AG04450 (cell line): ENCODE measurements around the gene OSBPL3. TPM values are rescaled to one million over a fixed set of nuclear protein-coding genes. Genes with fewer than 3 reads are reported as not detected.
A peak's percentile ranks its signal among the peaks of the same experiment; 100 is the strongest.

Experiments used
- CTCF ChIA-PET: fragments of 300-600, 350-600 bp; formaldehyde crosslinking; extraction: SDS; loops from one replicate; lab custom pipeline; 2022; ENCODE audit warnings: antibody characterized with exemption, inconsistent platforms; lab: Charles Lee
- POLR2A ChIA-PET: fragments of 350-600 bp; formaldehyde crosslinking; extraction: SDS; loops from one replicate; lab custom pipeline; 2021; ENCODE audit warnings: antibody characterized with exemption, inconsistent platforms; lab: Yijun Ruan, JAX
- DNase-seq: peaks from one replicate; pipeline ENCODE4 v3.0.0-alpha.2; 2011; ENCODE audit warnings: low read depth, low spot score
- H3K27ac ChIP-seq: one replicate; pipeline ENCODE4 v1.5.1; 2012; ENCODE audit warnings: low read depth, low read length, control low read depth
- H3K27me3 ChIP-seq: one replicate; pipeline ENCODE4 v1.6.0; 2012; ENCODE audit warnings: low read length; ENCODE audit not compliant: control insufficient read depth, insufficient read depth
- H3K4me3 ChIP-seq: 2 replicates; pipeline ENCODE4 v1.5.1; 2011; ENCODE audit warnings: mild to moderate bottlenecking, low read depth, low read length, control low read depth
- H3K9me3 ChIP-seq: 2 replicates; pipeline ENCODE4 v1.5.1; 2012; ENCODE audit warnings: low read length; ENCODE audit not compliant: control insufficient read depth, insufficient read depth
- polyA plus RNA-seq: library from polyadenylated mRNA; depleted of rRNA; stranded (reverse); fragments of >200 nt; gene quantifications from 2 replicates; pipeline ENCODE4 v1.2.3, GENCODE V29; 2011
- TF ChIP-seq, protein P1 (sequence below): IDR thresholded peaks from 2 replicates; pipeline ENCODE4 v1.5.1; 2011; ENCODE audit warnings: low read depth, low read length, control low read depth, inconsistent platforms

The OSBPL3 gene
- polyA plus RNA-seq, 1 experiment: 37.8 TPM

- TF ChIP-seq, protein P1, sequence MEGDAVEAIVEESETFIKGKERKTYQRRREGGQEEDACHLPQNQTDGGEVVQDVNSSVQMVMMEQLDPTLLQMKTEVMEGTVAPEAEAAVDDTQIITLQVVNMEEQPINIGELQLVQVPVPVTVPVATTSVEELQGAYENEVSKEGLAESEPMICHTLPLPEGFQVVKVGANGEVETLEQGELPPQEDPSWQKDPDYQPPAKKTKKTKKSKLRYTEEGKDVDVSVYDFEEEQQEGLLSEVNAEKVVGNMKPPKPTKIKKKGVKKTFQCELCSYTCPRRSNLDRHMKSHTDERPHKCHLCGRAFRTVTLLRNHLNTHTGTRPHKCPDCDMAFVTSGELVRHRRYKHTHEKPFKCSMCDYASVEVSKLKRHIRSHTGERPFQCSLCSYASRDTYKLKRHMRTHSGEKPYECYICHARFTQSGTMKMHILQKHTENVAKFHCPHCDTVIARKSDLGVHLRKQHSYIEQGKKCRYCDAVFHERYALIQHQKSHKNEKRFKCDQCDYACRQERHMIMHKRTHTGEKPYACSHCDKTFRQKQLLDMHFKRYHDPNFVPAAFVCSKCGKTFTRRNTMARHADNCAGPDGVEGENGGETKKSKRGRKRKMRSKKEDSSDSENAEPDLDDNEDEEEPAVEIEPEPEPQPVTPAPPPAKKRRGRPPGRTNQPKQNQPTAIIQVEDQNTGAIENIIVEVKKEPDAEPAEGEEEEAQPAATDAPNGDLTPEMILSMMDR: no peak
- H3K27me3 ChIP-seq: no peaks in the 10 kb centered on the region
- ChIA-PET CTCF (interaction anchor here (1.5 to 2.4 kb wide), 3 partner anchors 11 to 265 kb away, joined by 3 to 10 read pairs (median 9); no protein-coding TSS in a partner anchor), POLR2A (interaction anchor here (0.6 kb wide), 1 partner anchor 15 kb away, joined by 3 read pairs; no protein-coding TSS in a partner anchor)
- H3K27ac ChIP-seq: no peak overlapping the region
- no peak overlapping the region for H3K4me3 ChIP-seq
- no peak for DNase-seq
- H3K9me3 ChIP-seq: peaks cover 3% of the 10 kb centered on the region; the same call in 1 of the 2 replicates
These were observed 146.4 kb downstream of the OSBPL3 start for GRCh38 chr7:24833549-24833948.

DNA sequence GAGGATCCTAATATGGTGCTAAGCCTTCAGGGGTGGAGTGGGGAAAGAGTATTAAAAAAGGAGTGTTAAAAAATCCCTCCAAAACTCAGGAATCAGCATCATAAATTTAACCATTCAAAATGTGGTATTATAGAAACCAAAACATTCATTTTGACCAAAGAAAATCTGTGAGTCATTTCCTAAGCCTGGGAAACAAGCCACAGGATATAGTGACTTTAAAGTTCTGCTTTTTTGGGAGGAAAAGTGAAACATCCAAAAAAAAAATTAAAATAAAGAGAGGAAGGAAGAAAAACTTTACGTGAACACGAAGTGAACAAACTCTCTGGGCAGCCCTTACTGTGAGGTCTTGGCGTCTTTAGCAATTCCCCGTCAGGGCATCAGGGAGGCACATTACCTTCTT is 148.7 kb downstream of the OSBPL3 start:
- CTCF ChIA-PET: interaction anchor here (0.6 to 1.6 kb wide), 5 partner anchors 10 to 267 kb away, joined by 3 to 9 read pairs (median 3); no protein-coding TSS in a partner anchor
- Histone ChIP-seq H3K27me3 (no peaks in the 10 kb centered on the region), H3K9me3 (peaks cover 3% of the 10 kb centered on the region; the same call in 1 of the 2 replicates), H3K4me3 (no peak overlapping the region), H3K27ac (peak overlapping the region; percentile 54)
- POLR2A ChIA-PET: no interaction called here
- DNase-seq: no peak
- TF ChIP-seq, protein P1: no peak

GRCh38 chr7:24830440-24831050 is 149.4 kb downstream of the OSBPL3 start:
- POLR2A ChIA-PET: no interaction called here
- no peak for DNase-seq
- Histone ChIP-seq H3K9me3 (peaks cover 3% of the 10 kb centered on the region; the same call in 1 of the 2 replicates), H3K27me3 (no peaks in the 10 kb centered on the region), H3K4me3 (no peak overlapping the region), H3K27ac (no peak overlapping the region)
- TF ChIP-seq, protein P1: no peak
- CTCF ChIA-PET: interaction anchor here (1.1 to 2.1 kb wide), 5 partner anchors 18 to 267 kb away, joined by 3 to 12 read pairs (median 4); no protein-coding TSS in a partner anchor

DNA sequence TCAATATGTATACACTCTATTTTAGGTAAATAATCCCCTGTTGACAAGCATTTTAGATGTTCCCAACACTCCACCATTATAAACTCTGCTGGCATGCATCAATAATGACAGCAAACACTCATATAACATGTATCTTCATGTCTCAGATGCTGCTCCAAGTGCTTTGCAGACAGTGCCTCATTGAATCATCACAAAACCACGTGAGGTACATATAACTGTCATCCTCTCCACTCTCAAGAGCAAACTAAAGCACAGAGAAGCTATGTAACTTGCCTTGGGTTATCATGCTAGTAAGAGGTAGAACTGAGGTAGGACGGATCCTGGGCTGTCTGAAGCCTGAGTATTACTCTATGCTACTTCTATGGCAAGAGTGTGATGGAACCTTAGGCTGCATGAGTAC is 150.2 kb downstream of the OSBPL3 start:
- ChIA-PET POLR2A (no interaction called here), CTCF (interaction anchor here (2.1 kb wide), 1 partner anchor 17 kb away, joined by 12 read pairs; no protein-coding TSS in a partner anchor)
- no peak overlapping the region for H3K4me3 ChIP-seq
- no peaks in the 10 kb centered on the region for H3K27me3 ChIP-seq
- TF ChIP-seq, protein P1: no peak
- DNase-seq: no peak
- H3K9me3 ChIP-seq: peaks cover 3% of the 10 kb centered on the region; the same call in 1 of the 2 replicates
- no peak overlapping the region for H3K27ac ChIP-seq

GRCh38 chr7:24828891-24829661 is 150.9 kb downstream of the OSBPL3 start:
- ChIA-PET POLR2A (no interaction called here), CTCF (interaction anchor here (1.0 to 2.1 kb wide), 4 partner anchors 9 to 269 kb away, joined by 3 to 12 read pairs (median 6); no protein-coding TSS in a partner anchor)
- TF ChIP-seq, protein P1: no peak
- Histone ChIP-seq H3K27ac (no peak overlapping the region), H3K4me3 (no peak overlapping the region), H3K9me3 (no peaks in the 10 kb centered on the region), H3K27me3 (no peaks in the 10 kb centered on the region)
- no peak for DNase-seq
